AG09319 (cell line): ENCODE results near the gene SLC25A12.
"Not testable (repeated sequence)": the region's sequence is repeated elsewhere in the genome, so short reads cannot be mapped to it uniquely, and the experiment has no call there.

Experiments
- DNase-seq: peaks from one replicate; pipeline ENCODE4 v3.0.0-alpha.2; 2010; ENCODE audit warnings: low read depth; ENCODE audit errors: extremely low read depth
- CTCF ChIP-seq: IDR thresholded peaks from 2 replicates; pipeline ENCODE4 v1.5.1; 2011; ENCODE audit warnings: low read depth, mild to moderate bottlenecking, inconsistent platforms, low read length, moderate library complexity

The SLC25A12 gene

DNA sequence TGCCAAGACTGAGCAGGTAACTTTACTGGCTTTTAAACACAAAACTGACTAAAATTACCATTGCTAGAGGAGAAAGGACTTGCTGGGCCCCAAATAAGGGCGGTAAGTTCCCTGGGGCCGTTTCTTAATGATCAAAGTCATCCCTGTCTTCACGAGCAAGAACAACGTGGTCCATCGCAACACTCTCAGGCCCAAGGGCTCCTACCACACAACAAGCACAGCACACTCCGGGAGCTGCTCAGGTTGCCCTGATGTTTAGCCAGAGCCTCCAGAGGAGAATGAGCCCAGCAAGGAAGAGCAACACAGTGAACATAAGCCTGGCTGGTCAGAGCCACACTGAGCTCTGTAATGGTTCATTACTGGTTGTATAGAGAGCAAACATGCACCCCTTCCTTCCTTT is 104.1 kb downstream of the SLC25A12 start:
- no peak for DNase-seq
- no peak for TF ChIP-seq CTCF

DNA sequence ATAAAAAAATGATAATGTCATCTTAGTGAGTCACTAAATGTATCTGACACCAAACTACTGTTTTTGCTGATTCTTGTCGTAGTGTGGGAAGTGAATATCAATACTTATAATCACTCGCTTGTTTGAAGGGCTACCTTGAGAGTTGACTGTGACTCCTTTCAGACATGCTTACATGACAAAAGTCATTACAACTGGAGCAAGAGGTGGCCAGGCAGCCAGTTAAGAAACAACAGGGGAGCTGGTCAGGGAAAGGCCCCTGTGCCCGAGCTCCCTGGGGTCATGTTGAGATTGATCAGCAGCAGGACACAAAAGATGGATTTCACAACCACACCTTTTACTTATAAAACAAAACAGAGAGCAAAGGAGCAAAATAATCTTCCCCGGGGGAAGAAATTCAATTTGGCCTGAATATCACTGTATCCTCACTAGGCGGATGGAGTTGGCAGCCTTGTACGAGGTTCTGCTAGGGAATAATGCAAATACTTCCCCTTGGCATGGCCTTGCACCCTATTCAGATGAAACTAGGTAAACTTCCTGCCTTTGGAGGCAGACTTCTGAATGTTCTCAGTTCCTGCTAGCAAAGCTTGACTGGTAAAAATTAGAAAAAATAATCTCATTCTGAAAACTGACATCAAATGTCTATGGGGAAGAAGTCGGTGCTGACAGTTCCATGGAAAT is 105.6 kb downstream of the SLC25A12 start:
- no peak for TF ChIP-seq CTCF
- DNase-seq: no peak

GRCh38 chr2:171787333-171788072 is 106.5 kb downstream of the SLC25A12 start:
- no peak for TF ChIP-seq CTCF
- DNase-seq: no peak

DNA sequence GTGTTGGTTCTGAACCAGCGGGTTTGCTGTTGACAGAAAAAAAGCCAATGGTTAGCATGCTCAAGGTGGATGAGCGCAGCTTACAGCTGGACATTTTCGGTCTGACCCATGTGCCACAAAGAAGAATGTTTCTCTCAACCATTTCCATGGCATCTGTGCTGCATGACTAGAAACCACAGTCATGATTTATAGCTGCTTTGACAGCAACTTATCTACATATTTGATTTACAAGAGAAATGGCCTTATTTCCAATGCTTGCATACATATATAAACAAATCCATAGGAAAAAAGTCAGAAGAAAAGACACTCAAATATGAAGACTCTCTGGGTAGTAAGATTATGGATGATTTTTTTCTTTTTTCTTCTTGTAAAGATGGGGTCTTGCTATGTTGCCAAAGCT is 108.6 kb downstream of the SLC25A12 start:
- no peak for TF ChIP-seq CTCF
- DNase-seq: no peak

DNA sequence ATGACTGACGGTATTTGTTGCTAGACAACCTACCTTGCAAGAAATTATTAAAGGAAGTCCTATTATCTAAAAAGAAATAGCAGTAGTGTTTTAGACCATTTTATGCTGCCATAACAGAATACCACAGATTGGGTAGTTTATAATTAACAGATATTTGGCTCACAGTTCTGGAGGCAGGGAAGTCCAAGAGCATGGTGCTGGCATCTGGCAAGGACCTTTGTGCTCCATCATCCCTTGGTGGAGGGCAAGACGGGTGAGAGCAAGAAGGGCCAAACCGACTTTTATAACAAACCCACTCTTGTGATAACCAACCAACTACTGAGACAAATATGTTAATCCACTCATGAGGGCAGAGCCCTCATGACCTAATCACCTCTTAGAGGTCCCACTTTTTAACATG is 115.5 kb downstream of the SLC25A12 start:
- no peak for DNase-seq
- no peak for TF ChIP-seq CTCF

- DNase-seq: not testable (repeated sequence)
These were observed 119.5 kb downstream of the SLC25A12 start for GRCh38 chr2:171774581-171774980.

DNA sequence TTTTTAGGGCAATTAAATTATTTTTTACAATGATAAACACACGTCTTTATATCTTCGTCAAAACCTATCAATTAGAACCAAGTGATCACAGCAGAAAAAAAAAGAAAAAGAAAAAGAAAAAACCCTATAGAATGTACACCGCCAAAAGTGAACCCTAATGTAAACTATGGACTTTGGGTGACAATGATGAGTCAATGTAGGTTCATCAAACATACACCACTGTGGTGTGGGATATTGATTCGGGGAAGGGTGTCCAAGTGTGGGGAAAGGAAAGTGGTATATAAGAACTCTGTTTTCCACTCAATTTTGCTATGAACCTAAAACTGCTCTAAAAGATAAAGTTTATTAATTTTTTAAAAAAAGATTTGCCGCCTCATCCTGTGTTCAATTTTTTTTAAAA is 121.7 kb downstream of the SLC25A12 start:
- DNase-seq: no peak
- no peak for TF ChIP-seq CTCF
